Measurements from ENCODE around the gene CYB5B.

The CYB5B gene
- total RNA-seq: 69.5 to 138 (median 104) reads per million in 18 experiments

GRCh38 chr16:69424053-69424934 is at the start of gene CYB5B:
TSS of gene CYB5B (plus strand) at chr16:69424619. CDS start at chr16:69424684, 65 bp downstream.
- DNase-seq: peak; percentile 99

- DNase-seq: no peak
Observed at GRCh38 chr16:69376393-69377059, 47.9 kb upstream of the CYB5B start.

GRCh38 chr16:69378036-69378435 is 46.4 kb upstream of the CYB5B start:
- DNase-seq: no peak

GRCh38 chr16:69378760-69379159 is 45.7 kb upstream of the CYB5B start:
- no peak for DNase-seq

GRCh38 chr16:69381231-69381630 is 43.2 kb upstream of the CYB5B start:
- DNase-seq: no peak

GRCh38 chr16:69382421-69382820 is 42.0 kb upstream of the CYB5B start:
- DNase-seq: no peak

- no peak for DNase-seq
Observed at GRCh38 chr16:69384974-69385373, 39.4 kb upstream of the CYB5B start.

- DNase-seq: no peak
Observed at GRCh38 chr16:69386596-69386995, 37.8 kb upstream of the CYB5B start.

- DNase-seq: no peak
Observed at GRCh38 chr16:69393898-69394849, 30.2 kb upstream of the CYB5B start.

- no peak for DNase-seq
Observed at GRCh38 chr16:69395859-69396186, 28.6 kb upstream of the CYB5B start.

- peak; percentile 90 to 95 for DNase-seq
Observed at GRCh38 chr16:69396187-69397061, 28.0 kb upstream of the CYB5B start.

GRCh38 chr16:69397821-69398521 is 26.4 kb upstream of the CYB5B start:
- peak in 1 of 2 donors; percentile 22 for DNase-seq

- no peak for DNase-seq
Observed at GRCh38 chr16:69399361-69399760, 25.1 kb upstream of the CYB5B start.

- DNase-seq: peak; percentile 49 to 81
Observed at GRCh38 chr16:69402439-69402838, 22.0 kb upstream of the CYB5B start.

GRCh38 chr16:69404275-69404805 is 20.1 kb upstream of the CYB5B start:
- DNase-seq: no peak

GRCh38 chr16:69405326-69405725 is 19.1 kb upstream of the CYB5B start:
- DNase-seq: no peak

- DNase-seq: no peak
Observed at GRCh38 chr16:69405757-69406156, 18.7 kb upstream of the CYB5B start.

GRCh38 chr16:69406780-69407331 is 17.6 kb upstream of the CYB5B start:
- peak in 1 of 2 donors; percentile 12 for DNase-seq

- no peak for DNase-seq
Observed at GRCh38 chr16:69407702-69408323, 16.6 kb upstream of the CYB5B start.

- no peak for DNase-seq
Observed at GRCh38 chr16:69408475-69408874, 15.9 kb upstream of the CYB5B start.
